GM12878 (cell line): ENCODE data around the gene NOC4L.

Experiments used
- CHD2 ChIP-seq: IDR thresholded peaks from 2 replicates; pipeline ENCODE4 v1.6.1; 2011; ENCODE audit warnings: low read depth, low read length, improper control_type of control experiment, borderline replicate concordance
- NFYA ChIP-seq: IDR thresholded peaks from 2 replicates; pipeline ENCODE4 v1.6.1; 2011; ENCODE audit warnings: low read depth, mild to moderate bottlenecking, low read length, improper control_type of control experiment, borderline replicate concordance
- POLR2A ChIP-seq: IDR thresholded peaks from 2 replicates; pipeline ENCODE4 v1.6.1; 2011; ENCODE audit warnings: low read depth, mild to moderate bottlenecking, low read length
- RAD51 ChIP-seq: fragments of 450-650 bp; IDR thresholded peaks from 2 replicates; pipeline ENCODE4 v1.6.1; 2016; ENCODE audit warnings: moderate library complexity, mild to moderate bottlenecking, inconsistent platforms
- SREBF1 ChIP-seq: IDR thresholded peaks from 2 replicates; pipeline ENCODE4 v1.6.1; 2012; ENCODE audit warnings: mild to moderate bottlenecking, low read length
- TF ChIP-seq, protein P1 (sequence below), 3 experiments: IDR thresholded peaks in 2 of 3; conservative IDR thresholded peaks in 1 of 3; 2 replicates each; pipeline ENCODE4 v1.5.1; 2011; ENCODE audit warnings: low read depth in 3 of 3, low read length in 3 of 3, mild to moderate bottlenecking in 3 of 3, control low read depth in 2 of 3, moderate library complexity in 2 of 3, inconsistent platforms in 1 of 3, mixed read lengths in 1 of 3; ENCODE audit not compliant: control insufficient read depth in 2 of 3, insufficient read depth in 1 of 3; ENCODE audit errors: extremely low read depth in 1 of 3

GRCh38 chr12:132145334-132145733, 1.1 kb downstream of the NOC4L start:
- TF ChIP-seq, protein P1, sequence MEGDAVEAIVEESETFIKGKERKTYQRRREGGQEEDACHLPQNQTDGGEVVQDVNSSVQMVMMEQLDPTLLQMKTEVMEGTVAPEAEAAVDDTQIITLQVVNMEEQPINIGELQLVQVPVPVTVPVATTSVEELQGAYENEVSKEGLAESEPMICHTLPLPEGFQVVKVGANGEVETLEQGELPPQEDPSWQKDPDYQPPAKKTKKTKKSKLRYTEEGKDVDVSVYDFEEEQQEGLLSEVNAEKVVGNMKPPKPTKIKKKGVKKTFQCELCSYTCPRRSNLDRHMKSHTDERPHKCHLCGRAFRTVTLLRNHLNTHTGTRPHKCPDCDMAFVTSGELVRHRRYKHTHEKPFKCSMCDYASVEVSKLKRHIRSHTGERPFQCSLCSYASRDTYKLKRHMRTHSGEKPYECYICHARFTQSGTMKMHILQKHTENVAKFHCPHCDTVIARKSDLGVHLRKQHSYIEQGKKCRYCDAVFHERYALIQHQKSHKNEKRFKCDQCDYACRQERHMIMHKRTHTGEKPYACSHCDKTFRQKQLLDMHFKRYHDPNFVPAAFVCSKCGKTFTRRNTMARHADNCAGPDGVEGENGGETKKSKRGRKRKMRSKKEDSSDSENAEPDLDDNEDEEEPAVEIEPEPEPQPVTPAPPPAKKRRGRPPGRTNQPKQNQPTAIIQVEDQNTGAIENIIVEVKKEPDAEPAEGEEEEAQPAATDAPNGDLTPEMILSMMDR (IDR thresholded peaks at IDR 0.05 in 2 of 3, conservative IDR thresholded peaks at IDR 0.05 in 1 of 3; ENCODE audit: control insufficient read depth in 2 of 3, extremely low read depth in 1 of 3, insufficient read depth in 1 of 3, low read depth in 3 of 3, low read length in 3 of 3), result no peak
- TF ChIP-seq NFYA, result no peak
- no peak for TF ChIP-seq POLR2A
- no peak for TF ChIP-seq RAD51
- no peak for TF ChIP-seq CHD2
- TF ChIP-seq SREBF1, result no peak
